MM.1S (cell line): ENCODE measurements around the gene SAP30BP.

Experiments
- DNase-seq: peaks from one replicate; pipeline ENCODE4 v3.0.0-alpha.2; 2015
- H2AFZ ChIP-seq: fragments of 300-600 bp; sonication (generic); 2 replicates; pipeline ENCODE4 v1.6.0; 2016; ENCODE audit warnings: antibody characterized with exemption, low read length
- H3F3A ChIP-seq: fragments of 300-600 bp; sonication (generic); 2 replicates; pipeline ENCODE4 v1.6.1; 2016; ENCODE audit warnings: mild to moderate bottlenecking, antibody characterized with exemption, low read length, moderate library complexity, mixed read lengths; ENCODE audit not compliant: insufficient read depth
- H3K27ac ChIP-seq: fragments of 300-600 bp; sonication (generic); 2 replicates; pipeline ENCODE4 v1.5.1; 2016; ENCODE audit warnings: mild to moderate bottlenecking, low read length
- H3K27me3 ChIP-seq: fragments of 300-600 bp; sonication (generic); replicated peaks from 2 replicates; pipeline ENCODE4 v1.6.0; 2016; ENCODE audit warnings: low read length; ENCODE audit not compliant: insufficient read depth
- H3K36me3 ChIP-seq: fragments of 300-600 bp; sonication (generic); replicated peaks from 2 replicates; pipeline ENCODE4 v1.6.1; 2016; ENCODE audit warnings: mild to moderate bottlenecking, low read length, mixed read lengths; ENCODE audit not compliant: insufficient read depth
- H3K4me1 ChIP-seq: fragments of 300-600 bp; sonication (generic); 2 replicates; pipeline ENCODE4 v1.6.1; 2016; ENCODE audit warnings: low read length, mixed read lengths
- H3K4me2 ChIP-seq: fragments of 300-600 bp; sonication (generic); 2 replicates; pipeline ENCODE4 v1.6.0; 2016; ENCODE audit warnings: low read depth, low read length
- H3K4me3 ChIP-seq: fragments of 300-600 bp; sonication (generic); 2 replicates; pipeline ENCODE4 v1.5.1; 2016; ENCODE audit warnings: low read length, mixed read lengths
- H3K79me2 ChIP-seq: fragments of 300-600 bp; sonication (generic); 2 replicates; pipeline ENCODE4 v1.6.1; 2016; ENCODE audit warnings: mixed run types, low read length, mixed read lengths
- H3K9ac ChIP-seq: fragments of 300-600 bp; sonication (generic); 2 replicates; pipeline ENCODE4 v1.6.1; 2016; ENCODE audit warnings: low read length, mixed read lengths
- H3K9me2 ChIP-seq: fragments of 300-600 bp; sonication (generic); replicated peaks from 2 replicates; pipeline ENCODE4 v1.6.1; 2016; ENCODE audit warnings: mild to moderate bottlenecking, low read length, mixed read lengths; ENCODE audit not compliant: insufficient read depth
- H3K9me3 ChIP-seq: fragments of 300-600 bp; sonication (generic); replicated peaks from 2 replicates; pipeline ENCODE4 v1.6.1; 2016; ENCODE audit warnings: mild to moderate bottlenecking, low read length, mixed read lengths; ENCODE audit not compliant: insufficient read depth
- H4K20me1 ChIP-seq: fragments of 300-600 bp; sonication (generic); 2 replicates; pipeline ENCODE4 v1.6.1; 2016; ENCODE audit warnings: mild to moderate bottlenecking, low read length, moderate library complexity, mixed read lengths; ENCODE audit not compliant: insufficient read depth
- CTCF ChIP-seq: fragments of 300-600 bp; sonication (generic); IDR thresholded peaks from 2 replicates; pipeline ENCODE4 v1.5.1; 2016; ENCODE audit warnings: antibody characterized with exemption, low read length, mixed read lengths
- EZH2 ChIP-seq: fragments of 300-600 bp; sonication (generic); optimal IDR thresholded peaks from 2 replicates; pipeline ENCODE3; 2017; ENCODE audit warnings: low read depth, mild to moderate bottlenecking, antibody characterized with exemption, low read length, mixed read lengths
- EZH2phosphoT487 ChIP-seq: fragments of 300-600 bp; sonication (generic); IDR thresholded peaks from 2 replicates; pipeline ENCODE4 v1.6.1; 2018; ENCODE audit warnings: antibody characterized with exemption, low read length

The SAP30BP gene

GRCh38 chr17:75642182-75642783 lies 24.9 kb upstream of the SAP30BP start:
- H3K4me1 ChIP-seq: peaks cover 48% of the 10 kb centered on the region
- no peaks in the 10 kb centered on the region for H3K9me3 ChIP-seq
- peak; percentile 67 for DNase-seq
- no peaks in the 10 kb centered on the region for H4K20me1 ChIP-seq
- no peaks in the 10 kb centered on the region for H3K36me3 ChIP-seq
- peak overlapping the region; percentile 49; the same call in 1 of the 2 replicates for H2AFZ ChIP-seq
- peak overlapping the region; percentile 63 for H3K9ac ChIP-seq
- H3F3A ChIP-seq: peaks cover 32% of the 10 kb centered on the region
- peaks cover 18% of the 10 kb centered on the region; the same call in 1 of the 2 replicates for H3K79me2 ChIP-seq
- no peaks in the 10 kb centered on the region for H3K9me2 ChIP-seq
- H3K27ac ChIP-seq: peak overlapping the region; percentile 77
- peak overlapping the region; percentile 21; the same call in 1 of the 2 replicates for H3K4me3 ChIP-seq
- no peaks in the 10 kb centered on the region for H3K27me3 ChIP-seq
- TF ChIP-seq CTCF (no peak), EZH2 (no peak), EZH2phosphoT487 (no peak)
- H3K4me2 ChIP-seq: peak overlapping the region; percentile 79

- DNase-seq: no peak
- Histone ChIP-seq H3K9ac (peak overlapping the region; percentile 63), H3F3A (peaks cover 32% of the 10 kb centered on the region), H3K9me3 (no peaks in the 10 kb centered on the region), H3K4me3 (peak overlapping the region; percentile 21; the same call in 1 of the 2 replicates), H2AFZ (0 out of 2 replicates have a peak overlapping the region, but pooled peaks have one; percentile 49), H3K9me2 (no peaks in the 10 kb centered on the region), H3K79me2 (peaks cover 18% of the 10 kb centered on the region; the same call in 1 of the 2 replicates), H3K27me3 (no peaks in the 10 kb centered on the region), H3K36me3 (no peaks in the 10 kb centered on the region), H3K27ac (peak overlapping the region; percentile 77), H3K4me2 (peak overlapping the region; percentile 79), H3K4me1 (peaks cover 48% of the 10 kb centered on the region), H4K20me1 (no peaks in the 10 kb centered on the region)
- TF ChIP-seq EZH2: no peak
- TF ChIP-seq EZH2phosphoT487: no peak
- TF ChIP-seq CTCF: no peak
These were observed 24.1 kb upstream of the SAP30BP start for GRCh38 chr17:75642784-75643642.

- H4K20me1 ChIP-seq: no peaks in the 10 kb centered on the region
- H3K79me2 ChIP-seq: peaks cover 18% of the 10 kb centered on the region; the same call in 1 of the 2 replicates
- H3K4me2 ChIP-seq: no peak overlapping the region
- DNase-seq: no peak
- no peak overlapping the region for H3K9ac ChIP-seq
- H3K27ac ChIP-seq: peak overlapping the region; percentile 97; the same call in 1 of the 2 replicates
- H3K4me3 ChIP-seq: no peak overlapping the region
- H3K9me2 ChIP-seq: no peaks in the 10 kb centered on the region
- no peak overlapping the region for H2AFZ ChIP-seq
- no peaks in the 10 kb centered on the region for H3K9me3 ChIP-seq
- TF ChIP-seq CTCF (no peak), EZH2 (no peak), EZH2phosphoT487 (no peak)
- no peaks in the 10 kb centered on the region for H3K27me3 ChIP-seq
- peaks cover 32% of the 10 kb centered on the region for H3F3A ChIP-seq
- no peaks in the 10 kb centered on the region for H3K36me3 ChIP-seq
- peaks cover 48% of the 10 kb centered on the region for H3K4me1 ChIP-seq
These were observed 23.5 kb upstream of the SAP30BP start for GRCh38 chr17:75643643-75644017.
